Fibroblast of skin of scalp (primary cell): ENCODE data around the gene SFXN4. TPM values are rescaled to one million over a fixed set of nuclear protein-coding genes. Genes with fewer than 3 reads are reported as not detected.
A peak's percentile ranks its signal among the peaks of the same experiment; 100 is the strongest.

ENCODE experiments used
- DNase-seq: peaks from one replicate; pipeline ENCODE4 v3.0.0-alpha.2; 2013
- polyA plus RNA-seq, 2 experiments: library from polyadenylated mRNA; unstranded; fragments of 120-200 nt; gene quantifications; one replicate each; pipeline ENCODE4 v1.2.1, GENCODE V29; 2013; ENCODE audit not compliant: insufficient read length in 2 of 2

The SFXN4 gene, protein sequence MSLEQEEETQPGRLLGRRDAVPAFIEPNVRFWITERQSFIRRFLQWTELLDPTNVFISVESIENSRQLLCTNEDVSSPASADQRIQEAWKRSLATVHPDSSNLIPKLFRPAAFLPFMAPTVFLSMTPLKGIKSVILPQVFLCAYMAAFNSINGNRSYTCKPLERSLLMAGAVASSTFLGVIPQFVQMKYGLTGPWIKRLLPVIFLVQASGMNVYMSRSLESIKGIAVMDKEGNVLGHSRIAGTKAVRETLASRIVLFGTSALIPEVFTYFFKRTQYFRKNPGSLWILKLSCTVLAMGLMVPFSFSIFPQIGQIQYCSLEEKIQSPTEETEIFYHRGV
- 14.5 TPM for polyA plus RNA-seq (2013, experiment 1 of 2; ENCODE audit: insufficient read length)
- polyA plus RNA-seq (2013, experiment 2 of 2; ENCODE audit: insufficient read length), result 17.4 TPM

DNA sequence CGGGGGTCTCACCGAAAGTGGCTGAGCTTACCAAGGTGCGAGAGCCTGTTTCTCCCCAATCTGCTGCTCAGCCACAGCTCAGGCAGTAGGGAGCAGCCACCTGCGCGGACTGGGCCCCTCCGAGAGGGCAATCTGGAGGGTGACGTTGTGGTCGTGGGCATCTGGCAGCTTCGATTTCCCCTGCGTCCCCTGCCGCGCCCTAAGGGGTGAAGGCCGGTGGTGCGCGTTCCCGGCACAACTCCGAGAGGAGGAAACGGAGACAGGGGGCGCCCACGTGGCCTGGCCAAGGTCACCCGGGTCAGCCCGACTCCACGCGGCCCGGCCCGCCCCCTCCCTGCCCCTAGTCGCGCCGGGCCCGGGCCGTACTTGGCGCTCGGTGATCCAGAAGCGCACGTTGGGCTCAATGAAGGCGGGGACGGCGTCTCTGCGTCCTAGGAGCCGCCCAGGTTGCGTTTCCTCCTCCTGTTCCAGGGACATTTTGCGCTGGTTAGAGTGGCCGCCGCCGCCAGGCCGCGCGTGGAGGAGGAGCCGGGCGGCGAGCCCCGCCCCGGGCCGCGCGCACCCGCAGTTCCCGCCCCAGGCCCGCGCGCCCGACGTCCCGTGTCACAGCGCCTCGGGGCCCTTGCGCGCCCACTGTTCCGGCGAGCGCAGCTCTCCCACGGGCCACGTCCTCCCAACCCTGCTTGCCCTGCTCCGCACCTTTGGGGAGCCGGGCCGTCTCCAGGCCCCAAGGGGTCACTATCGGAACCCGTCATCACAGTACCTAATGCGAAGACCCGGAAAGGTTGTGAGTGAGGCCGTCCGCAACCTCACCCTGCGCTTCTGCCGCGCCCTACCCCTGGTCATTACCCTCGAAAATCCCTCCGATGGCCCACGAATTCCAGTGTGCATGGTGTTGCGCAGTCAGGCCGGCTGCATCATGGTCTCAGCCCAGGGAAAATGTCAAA, at the start of gene SFXN4:
Gene SFXN4 (minus strand): TSS at position 544 of the 947 bp plus-strand sequence. CDS start 67 bp downstream, at position 477.
- peak; percentile 61 for DNase-seq

DNA sequence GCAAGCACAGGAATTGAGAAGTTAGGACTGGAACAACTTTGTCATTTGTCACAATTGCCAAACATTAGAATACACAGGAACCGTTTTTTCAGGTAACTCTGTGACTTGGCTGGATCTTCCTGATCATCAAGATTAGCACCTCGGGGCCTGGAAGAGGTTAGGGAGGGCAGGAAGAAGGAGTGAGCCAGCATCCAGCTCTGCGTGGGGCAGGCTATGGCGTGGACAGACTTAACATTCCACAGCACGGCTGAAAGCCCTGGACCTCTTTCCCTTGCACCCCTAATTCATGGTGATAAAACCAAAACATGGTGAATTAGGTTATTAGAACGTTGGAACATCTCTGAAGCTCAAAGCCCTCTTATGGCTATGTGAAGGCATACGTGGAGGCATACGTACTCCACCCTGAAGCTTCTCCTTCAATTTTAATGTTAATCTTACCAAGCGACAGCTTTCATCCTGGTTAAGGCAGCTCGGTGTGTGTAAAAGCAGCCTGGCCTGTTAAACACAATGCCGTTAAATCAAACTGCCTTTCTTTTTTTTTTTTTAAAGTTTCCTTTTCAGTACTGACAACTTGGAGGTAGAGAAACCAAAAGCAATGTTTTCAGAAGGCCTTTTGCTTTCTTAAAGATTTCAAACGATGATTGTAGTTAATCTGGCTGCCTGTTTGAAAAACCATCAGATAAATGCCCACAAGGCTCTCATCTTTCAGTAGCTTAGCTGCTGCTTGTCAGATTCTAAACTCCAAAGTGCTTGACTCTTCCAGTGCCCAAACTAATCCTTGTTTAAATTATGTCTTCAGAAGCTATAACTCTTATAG, 46.3 kb upstream of the SFXN4 start:
- DNase-seq, result no peak

DNA sequence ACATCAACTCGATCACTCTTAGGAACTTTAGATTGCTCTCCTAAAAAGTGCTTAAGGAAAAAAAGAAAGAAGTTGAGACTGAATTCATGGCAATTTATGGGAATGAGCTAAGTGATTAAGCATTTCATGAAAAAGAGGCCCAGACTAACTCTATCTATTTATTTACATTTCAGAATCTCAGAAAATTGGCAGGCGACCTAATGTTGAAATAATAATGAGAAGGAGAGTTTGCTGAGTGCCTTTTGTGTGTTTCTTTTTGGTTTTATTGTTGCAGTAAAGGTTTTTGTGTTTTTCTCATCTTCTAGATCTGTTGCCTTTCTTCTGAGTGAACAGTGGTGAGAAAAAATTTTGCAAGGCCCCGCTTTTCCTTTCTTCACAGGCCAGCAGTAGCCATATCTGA, 45.7 kb upstream of the SFXN4 start:
- peak; percentile 81 for DNase-seq

DNA sequence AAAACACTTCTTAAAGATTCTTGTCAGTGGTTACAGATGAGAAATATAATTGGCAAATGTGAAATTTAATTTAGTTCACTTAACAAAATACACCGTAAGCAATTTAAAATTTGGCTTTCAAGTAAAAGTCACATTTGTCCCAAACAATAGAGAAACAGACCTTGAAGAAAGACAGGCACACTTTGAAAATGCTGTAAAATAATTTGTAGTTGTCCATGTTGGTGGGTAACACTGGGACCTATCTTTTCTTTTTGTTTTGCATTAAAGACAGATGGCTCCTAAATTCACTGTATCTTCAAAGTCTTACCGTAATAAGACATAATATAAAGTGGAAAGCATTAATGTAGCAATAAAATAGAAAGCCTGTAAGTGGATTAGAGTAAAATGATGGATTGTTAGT, 45.1 kb upstream of the SFXN4 start:
- DNase-seq, result no peak

DNA sequence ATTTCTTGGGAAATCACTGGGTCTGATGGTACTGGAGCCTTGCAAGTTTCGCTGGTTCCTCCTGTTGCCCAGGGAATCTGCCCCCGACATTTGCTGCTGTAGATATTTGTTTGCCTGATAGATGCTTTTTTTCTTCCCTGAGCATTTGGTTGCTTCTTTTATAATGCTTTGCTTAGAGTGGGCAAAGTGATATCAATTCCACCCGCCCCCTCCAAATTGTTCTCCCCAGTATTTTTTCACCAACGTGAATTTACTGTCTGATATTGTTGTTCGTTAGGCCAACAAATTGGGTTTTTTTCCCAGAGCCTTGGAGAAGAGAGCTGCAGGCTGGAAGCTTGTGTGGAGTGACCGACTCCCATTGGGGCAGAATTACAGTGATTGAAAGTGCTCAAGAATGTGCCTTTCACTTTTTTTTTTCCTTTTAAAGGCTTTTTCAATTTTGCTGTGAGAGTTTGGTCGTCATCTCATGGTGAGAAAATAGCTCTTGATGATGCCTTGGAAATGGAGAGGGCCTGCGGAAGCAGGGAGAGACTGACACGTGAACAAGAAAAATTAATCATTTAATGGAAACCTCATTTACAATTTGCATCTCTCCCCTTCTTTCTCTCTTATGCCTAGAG, 44.3 kb upstream of the SFXN4 start:
- DNase-seq, result peak; percentile 73

DNA sequence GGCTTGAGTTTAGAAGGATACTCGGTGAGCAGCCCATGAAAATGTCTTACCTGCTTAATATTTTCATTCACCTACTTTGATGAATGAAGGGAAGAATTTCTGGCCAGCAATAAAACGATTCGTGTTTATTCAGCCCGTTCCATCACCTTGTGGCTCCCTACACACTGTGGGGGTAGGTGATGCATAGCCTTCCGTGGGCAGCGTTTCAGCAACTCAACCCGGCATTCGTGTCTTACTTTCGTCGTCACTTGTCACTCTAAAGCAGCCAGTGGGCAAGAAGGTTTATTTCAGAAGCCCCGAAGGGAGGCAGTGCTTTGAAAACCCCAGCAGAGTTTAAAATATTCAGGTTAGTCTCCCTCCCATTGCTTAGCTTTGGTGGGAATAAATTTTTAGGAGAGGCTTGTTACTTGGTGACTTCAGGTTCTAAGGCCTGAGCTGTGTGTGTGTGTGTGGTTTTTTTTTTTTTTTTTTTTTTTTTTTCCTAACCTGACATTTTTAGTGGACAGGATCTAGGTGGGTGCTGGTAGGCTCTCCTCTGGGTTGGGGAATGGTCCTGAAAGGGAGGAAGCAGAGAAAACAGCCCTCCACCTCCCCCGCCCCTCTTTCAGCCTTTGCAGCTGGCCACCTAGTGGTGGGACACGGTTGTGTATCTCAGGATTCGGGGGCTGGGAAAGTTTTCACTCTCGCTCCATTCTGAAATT, 43.7 kb upstream of the SFXN4 start:
- DNase-seq, result peak; percentile 70

DNA sequence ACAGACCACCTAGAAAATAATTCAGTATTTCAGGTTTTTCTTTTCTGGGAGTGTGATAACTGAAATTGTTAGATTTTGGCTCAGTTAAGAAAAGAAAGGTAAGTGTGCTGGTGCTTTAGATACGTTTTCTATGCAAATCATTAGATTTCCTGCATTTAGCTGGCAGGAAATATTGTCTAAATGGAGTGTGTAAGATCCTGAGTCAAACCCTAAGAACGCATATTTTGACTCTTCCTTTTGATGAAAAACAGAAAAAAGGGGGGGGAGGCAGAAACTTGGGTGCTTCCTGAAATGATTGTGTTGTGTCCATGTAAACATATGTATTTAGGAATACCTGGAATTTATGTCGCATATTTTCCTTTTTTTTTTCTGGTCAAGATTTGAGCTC, 43.0 kb upstream of the SFXN4 start:
- DNase-seq, result peak; percentile 47

DNA sequence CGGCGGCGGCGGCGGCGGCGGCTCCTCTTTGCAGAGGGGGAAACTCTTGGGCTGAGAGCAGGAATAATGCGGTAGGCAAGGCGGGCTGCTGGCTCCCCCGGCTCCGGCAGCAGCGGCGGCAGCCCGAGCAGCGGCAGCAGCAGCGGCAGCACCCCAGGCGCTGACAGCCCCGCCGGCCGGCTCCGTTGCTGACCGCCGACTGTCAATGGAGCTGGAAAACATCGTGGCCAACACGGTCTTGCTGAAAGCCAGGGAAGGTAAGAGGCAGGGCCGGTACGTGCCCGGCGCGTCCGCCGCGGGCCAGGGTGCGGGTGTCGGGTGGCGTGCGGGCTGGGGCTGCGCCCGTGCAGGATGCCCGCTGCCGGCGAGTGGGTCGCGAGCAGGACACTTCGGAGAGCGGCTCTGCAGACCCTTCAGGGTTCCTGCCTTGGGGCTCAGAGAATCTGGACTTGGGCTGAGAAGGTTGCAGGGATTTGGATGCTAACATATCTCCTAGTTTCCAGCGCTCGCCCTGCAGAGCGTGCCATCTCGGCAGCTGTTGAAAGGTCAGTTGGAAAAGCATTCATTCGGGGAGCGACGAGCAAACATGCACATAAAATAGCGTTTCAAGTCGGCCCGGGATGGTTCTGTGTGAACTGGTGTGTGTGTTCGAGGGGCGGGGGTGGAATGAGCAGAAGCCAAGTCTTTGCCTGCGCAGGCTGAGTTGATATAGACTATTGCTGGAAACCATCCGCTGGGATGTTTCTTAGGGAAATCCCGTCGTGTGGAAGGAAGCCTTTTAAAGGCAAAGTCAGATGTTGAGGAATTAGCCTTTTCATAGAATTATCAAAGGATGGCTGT, 42.4 kb upstream of the SFXN4 start:
- DNase-seq, result peak; percentile 60

DNA sequence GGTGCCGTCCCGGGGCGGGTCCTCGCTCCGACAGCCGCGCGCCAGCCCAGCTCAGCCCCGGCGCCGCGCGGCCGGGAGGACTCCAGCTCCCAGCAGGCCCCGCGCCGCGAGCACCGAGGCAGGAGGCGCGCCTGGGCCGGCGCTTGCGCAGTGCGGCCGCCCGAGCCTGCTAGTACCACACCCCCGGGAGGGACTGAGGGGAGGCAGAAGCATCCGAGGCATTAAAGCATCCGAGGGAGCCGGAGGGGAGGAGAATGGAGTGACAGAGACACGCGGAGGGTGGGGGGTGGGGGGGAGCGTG, 41.8 kb upstream of the SFXN4 start, which contains the start of gene GRK5:
Gene GRK5 (plus strand): TSS at position 206 of the 301 bp plus-strand sequence. CDS start 347 bp downstream, outside the sequence.
- peak; percentile 99 for DNase-seq

DNA sequence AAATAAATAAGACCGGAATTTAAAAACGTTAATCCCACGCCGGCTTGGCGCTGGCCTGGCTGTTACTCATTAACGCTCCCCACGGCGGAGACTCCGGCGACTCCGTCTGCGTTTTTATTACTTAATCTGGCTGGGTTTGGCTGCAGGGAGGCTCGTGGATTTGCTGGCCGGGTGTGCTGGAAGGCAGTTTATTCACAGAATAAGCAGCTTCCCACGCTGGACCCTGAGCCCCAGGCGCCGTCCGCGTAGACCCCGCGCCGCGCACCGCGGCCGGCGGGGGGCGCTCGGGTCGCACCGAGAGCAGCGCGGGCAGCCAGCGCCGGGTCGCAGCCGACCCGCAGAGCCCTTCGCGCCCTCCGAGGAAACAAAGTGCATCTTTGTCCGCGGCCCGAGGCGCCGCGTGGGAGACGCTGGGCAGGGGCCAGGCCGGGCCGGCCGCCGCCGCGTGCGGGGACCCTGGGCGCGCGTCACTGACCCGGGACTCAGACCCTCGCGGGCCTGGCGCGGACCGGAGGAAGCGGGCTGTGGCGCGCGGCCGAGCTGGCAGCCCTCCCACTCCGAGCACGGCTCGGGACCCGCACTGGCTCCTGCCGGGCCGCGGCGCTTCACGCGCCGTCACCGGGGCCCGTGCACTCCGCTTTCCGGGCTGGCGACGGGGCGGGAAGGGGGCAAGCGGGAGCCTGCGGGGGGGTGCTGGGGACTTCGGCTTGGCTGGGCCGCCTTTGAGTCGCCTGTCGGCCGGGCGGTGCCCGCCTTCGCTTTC, 41.3 kb upstream of the SFXN4 start:
- peak; percentile 76 for DNase-seq

DNA sequence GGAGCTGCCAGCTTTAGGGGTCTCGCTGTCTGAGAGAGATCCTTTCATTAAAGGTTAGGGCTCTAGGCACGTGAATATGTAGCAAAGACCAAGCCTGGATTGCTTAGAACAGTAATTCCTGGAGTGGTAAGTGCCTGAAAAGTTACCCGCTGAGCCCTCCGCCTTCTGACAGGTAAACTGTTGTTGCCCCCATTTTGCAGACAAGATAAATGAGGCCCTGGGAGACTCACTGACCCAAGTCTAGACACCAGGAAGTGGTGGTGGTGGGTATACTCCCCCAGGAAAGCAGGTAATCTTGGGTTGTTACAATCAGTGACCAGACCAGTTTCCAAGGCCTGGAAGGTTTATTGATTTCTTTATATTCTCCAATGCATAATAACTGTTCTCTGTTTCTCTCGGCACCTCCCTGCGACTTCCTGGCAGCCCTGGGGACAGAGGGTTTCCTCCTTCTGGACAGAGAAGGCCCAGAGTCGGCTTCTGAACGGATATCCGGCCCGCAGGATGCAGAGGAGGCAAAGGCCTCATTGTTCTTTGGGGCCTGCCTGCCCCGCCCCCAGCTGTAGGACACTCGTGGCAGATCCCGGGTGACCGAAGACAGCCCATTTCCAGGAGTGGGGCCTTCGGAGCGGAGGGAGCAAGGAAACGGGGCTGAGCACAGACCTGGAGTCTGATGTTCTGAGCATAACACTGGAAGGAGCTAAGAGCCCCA, 40.5 kb upstream of the SFXN4 start:
- DNase-seq, result peak; percentile 38

DNA sequence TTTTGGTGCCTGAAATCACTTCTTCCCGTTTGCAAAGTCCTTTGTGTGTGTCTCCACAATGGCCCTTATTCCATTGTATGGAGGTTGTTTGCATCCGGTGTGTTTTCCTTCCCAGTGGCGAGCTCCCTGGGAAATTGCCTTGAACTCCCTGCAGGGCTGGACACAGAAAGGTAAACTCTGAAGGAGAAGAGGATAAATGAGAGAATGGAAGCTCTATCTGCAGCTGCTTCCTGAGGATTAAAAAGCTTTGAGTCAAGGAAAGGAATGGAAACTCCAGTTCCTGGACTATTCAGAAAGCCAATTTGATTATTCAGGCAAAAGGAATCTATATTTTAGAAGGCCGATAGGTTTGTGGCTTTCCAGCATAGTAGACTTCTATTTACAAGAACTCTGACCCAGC, 37.5 kb upstream of the SFXN4 start:
- peak; percentile 56 for DNase-seq

DNA sequence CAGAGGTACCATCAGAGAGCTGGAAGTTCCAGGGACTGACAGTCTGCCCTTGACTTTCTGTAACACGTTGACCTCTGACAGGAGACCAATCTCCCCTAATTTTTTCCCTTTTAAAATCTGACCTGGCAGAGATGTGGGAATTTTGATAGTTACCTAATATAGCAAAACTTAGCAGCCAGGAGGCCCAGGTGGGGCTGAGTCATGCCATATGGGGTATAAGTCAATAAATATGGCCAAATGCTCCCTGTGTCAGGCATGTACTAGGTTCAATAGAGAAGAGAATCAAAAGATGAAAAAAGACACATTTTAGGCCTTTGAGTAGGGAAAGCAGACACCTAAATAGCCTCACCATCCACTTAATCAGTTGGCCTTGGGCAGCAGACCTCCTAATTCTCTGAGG, 35.7 kb upstream of the SFXN4 start:
- DNase-seq, result no peak

DNA sequence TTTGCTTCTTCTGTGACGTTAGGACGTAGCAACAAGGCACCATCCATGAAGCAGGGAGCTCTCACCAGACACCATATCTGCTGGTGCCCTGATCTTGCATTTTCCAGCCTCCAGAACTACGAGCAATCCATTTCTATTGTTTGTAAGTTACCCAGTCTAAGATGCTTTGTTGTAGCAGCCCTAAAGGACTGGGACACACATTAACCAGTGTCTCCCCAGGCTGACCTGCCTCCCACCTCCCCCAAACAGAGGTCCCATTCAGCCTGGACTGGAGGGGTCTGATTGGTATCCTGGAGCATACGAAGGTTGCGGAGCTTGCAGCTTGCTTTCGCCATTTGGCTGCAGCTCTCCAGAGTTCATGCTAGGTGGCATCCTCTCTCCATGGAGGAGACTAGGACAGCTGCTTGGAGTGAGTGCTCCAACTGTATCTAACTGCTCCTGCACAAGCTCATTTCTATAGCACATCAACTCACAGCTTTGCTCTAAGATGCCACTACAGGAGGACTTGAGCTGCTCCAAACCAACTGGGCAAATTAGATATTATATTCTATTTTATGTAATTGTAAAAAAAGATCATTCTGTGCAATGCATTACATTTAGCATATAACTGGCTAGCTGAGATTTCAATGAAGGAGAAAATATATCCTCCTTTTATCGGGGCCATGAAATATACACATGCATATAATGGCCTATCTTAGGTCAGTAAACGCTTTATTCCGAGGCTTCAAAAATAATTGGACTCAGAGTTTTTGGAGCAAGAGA, 33.9 kb upstream of the SFXN4 start:
- peak; percentile 84 for DNase-seq

DNA sequence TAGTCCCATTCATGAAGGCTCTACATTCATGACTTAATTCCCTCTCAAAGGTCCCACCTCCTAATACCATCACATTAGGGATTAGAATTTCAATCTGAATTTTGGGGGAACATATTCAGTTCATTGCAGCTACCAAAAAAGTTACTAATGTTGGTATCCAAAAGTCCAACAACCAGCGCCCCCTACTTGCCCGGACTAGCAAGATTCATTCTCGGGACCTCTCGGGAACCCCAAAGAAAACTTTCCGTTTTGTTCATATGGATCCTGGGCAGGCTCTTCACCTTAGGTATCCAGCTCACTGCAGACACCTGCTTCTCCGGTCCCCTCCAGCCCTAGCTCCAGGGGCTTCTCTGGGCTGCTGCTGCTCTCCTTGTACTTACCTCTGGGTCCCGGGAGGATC, 32.9 kb upstream of the SFXN4 start:
- DNase-seq, result peak; percentile 18

DNA sequence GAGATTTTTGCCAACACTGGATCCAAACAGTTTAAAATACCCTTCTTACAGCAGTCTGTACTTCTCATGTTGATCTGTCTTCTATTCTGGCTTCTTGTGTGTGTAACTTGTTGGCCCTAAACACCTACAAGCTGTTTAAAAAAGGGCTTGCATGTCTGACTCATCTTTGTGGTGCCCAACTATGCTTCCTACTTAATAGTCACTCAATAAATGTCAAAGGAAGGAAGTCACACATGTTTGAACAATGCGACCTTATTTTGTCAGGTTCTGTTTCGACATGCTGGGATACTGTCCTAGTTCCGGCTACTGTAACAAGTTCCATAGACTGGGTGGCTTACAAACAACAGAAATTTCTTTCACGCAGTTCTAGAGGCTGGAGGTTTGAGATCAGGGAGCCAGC, 32.4 kb upstream of the SFXN4 start:
- peak; percentile 27 for DNase-seq

DNA sequence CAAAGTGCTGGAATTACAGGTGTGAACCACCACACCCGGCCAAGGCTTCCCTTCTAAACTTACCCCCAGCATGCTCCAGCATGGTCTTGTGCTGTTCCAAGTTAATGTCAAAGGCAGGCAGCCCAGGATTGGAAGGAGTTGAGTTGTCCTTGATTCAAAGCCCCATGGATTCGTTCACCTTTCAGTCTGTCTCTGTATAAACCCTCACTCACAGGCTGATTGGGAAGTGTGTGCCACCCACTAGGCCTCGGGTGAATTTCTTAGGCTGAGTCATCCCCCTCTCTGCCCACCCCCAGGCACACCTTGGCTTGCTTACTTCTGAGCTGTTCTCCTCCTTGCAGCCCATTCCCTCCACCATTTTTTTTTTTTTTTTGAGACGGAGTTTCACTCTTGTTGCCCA, 26.4 kb upstream of the SFXN4 start:
- DNase-seq, result no peak
